Tibial nerve (tissue), 4 donors: ENCODE data around the gene PPM1M. TPM values are rescaled to one million over a fixed set of nuclear protein-coding genes. Genes with fewer than 3 reads are reported as not detected.

Source experiments
- DNase-seq, 2 donors: peaks; one replicate each; pipeline ENCODE4 v3.0.0-alpha.2; 2019; ENCODE audit warnings: low spot score in 2 of 2
- H3K27ac ChIP-seq, 4 donors: fragments of 200-600 bp; sonication (generic) in 3 of 4; one replicate each; pipeline ENCODE4 v1.5.1; 2017 to 2019; ENCODE audit warnings: mild to moderate bottlenecking in 1 of 4
- H3K27me3 ChIP-seq, 2 donors: fragments of 200-600 bp; sonication (generic) in 1 of 2; one replicate each; pipeline versions ENCODE4 v1.5.1 to v1.6.0; 2017 to 2019
- H3K36me3 ChIP-seq, 3 donors: fragments of 200-600 bp; sonication (generic); one replicate each; pipeline ENCODE4 v1.5.1; 2018 to 2019
- H3K4me1 ChIP-seq, 4 donors: fragments of 200-600 bp; sonication (generic) in 3 of 4; one replicate each; pipeline ENCODE4 v1.5.1; 2017 to 2019
- H3K4me3 ChIP-seq, 4 donors: fragments of 200-600 bp; sonication (generic) in 3 of 4; one replicate each; pipeline ENCODE4 v1.5.1; 2017 to 2019; ENCODE audit warnings: mild to moderate bottlenecking in 1 of 4, moderate library complexity in 1 of 4
- H3K9me3 ChIP-seq, 4 donors: fragments of 200-600 bp; sonication (generic) in 3 of 4; one replicate each; pipeline ENCODE4 v1.5.1; 2017 to 2019
- EP300 ChIP-seq, 2 donors: sonication (generic); formaldehyde crosslinking; IDR thresholded peaks; one replicate each; pipeline ENCODE4 v1.6.1; 2017; ENCODE audit warnings: antibody characterized with exemption in 2 of 2, mild to moderate bottlenecking in 1 of 2
- POLR2A ChIP-seq, 2 donors: fragments of 450-650 bp; IDR thresholded peaks; one replicate each; pipeline ENCODE4 v1.6.1; 2017; ENCODE audit warnings: antibody characterized with exemption in 2 of 2, mild to moderate bottlenecking in 2 of 2, moderate library complexity in 2 of 2
- WGBS, 2 donors: methylation state at CpG; one replicate each; pipeline ENCODE4 v1.1.5; 2018; 5-methylcytosine and 5-hydroxymethylcytosine counted together
- total RNA-seq, 4 donors: library from RNA; depleted of rRNA; stranded (reverse); fragments of >200 nt; gene quantifications; one replicate each; pipeline ENCODE4 v1.1.0, GENCODE V29; 2016
- TF ChIP-seq, protein P1 (sequence below), 5 experiments: fragments of 200-600 bp in 3 of 5; fragments of 450-650 bp in 2 of 5; sonication (generic) in 3 of 5; IDR thresholded peaks; one replicate each; pipeline ENCODE4 v1.5.1; 2016 to 2019; ENCODE audit warnings: antibody characterized with exemption in 5 of 5, mild to moderate bottlenecking in 3 of 5, moderate library complexity in 2 of 5

Gene PPM1M
- total RNA-seq, 4 donors from 2014 or later = 25.8 to 35.1 (median 27.8) TPM

GRCh38 chr3:52204337-52205073 is 41.1 kb upstream of the PPM1M start:
- no peak for DNase-seq
- Histone ChIP-seq H3K36me3 (peaks cover 0 to 80% (median 10%) of the 10 kb centered on the region in 3 donors), H3K9me3 (no peaks in the 10 kb centered on the region), H3K27me3 (no peaks in the 10 kb centered on the region), H3K4me3 (no peak overlapping the region), H3K4me1 (peaks cover 0 to 30% (median 4%) of the 10 kb centered on the region in 4 donors), H3K27ac (no peak overlapping the region)
- 78 to 82% methylated on average over 10 of the region's 10 CpGs for WGBS, 2 donors
- TF ChIP-seq, protein P1, sequence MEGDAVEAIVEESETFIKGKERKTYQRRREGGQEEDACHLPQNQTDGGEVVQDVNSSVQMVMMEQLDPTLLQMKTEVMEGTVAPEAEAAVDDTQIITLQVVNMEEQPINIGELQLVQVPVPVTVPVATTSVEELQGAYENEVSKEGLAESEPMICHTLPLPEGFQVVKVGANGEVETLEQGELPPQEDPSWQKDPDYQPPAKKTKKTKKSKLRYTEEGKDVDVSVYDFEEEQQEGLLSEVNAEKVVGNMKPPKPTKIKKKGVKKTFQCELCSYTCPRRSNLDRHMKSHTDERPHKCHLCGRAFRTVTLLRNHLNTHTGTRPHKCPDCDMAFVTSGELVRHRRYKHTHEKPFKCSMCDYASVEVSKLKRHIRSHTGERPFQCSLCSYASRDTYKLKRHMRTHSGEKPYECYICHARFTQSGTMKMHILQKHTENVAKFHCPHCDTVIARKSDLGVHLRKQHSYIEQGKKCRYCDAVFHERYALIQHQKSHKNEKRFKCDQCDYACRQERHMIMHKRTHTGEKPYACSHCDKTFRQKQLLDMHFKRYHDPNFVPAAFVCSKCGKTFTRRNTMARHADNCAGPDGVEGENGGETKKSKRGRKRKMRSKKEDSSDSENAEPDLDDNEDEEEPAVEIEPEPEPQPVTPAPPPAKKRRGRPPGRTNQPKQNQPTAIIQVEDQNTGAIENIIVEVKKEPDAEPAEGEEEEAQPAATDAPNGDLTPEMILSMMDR (IDR thresholded peaks at IDR 0.05) = no peak
- TF ChIP-seq EP300 (IDR thresholded peaks at IDR 0.05) = no peak
- no peak for TF ChIP-seq POLR2A (IDR thresholded peaks at IDR 0.05)

DNA sequence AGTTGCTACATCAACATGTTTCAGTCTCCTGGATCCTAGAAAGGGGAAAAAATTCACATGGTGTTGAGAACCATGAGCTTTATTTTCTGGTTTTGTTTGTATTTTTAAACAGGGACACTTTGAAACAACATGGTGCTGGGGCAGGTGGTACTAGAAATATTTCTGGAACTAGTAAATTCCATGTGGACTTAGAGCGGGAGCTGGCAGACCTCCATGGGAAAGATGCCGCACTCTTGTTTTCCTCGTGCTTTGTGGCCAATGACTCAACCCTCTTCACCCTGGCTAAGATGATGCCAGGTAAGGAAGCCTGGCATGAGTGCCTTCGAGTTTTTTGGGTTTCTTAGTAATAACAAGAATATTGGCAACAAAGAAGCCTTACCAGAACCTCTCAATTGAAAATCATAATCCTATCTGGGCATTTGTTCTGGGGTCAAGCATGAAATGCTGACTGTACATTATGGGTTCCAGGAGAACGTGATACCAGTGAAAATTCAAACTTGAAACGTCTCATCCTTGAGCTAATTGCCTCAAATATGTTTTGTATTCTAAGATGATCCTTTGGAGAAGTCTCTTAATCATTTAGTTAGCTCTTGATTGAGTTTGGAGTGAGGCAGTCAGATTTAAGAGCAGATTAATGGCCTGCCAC is 39.7 kb upstream of the PPM1M start:
- WGBS, 2 donors = 87 to 91% methylated on average over 6 of the region's 6 CpGs
- H3K4me3 ChIP-seq = no peak overlapping the region
- peaks cover 4 to 94% (median 10%) of the 10 kb centered on the region in 3 donors for H3K36me3 ChIP-seq
- no peaks in the 10 kb centered on the region for H3K27me3 ChIP-seq
- TF ChIP-seq EP300 (IDR thresholded peaks at IDR 0.05) (no peak), POLR2A (IDR thresholded peaks at IDR 0.05) (no peak)
- TF ChIP-seq, protein P1 (IDR thresholded peaks at IDR 0.05) = no peak
- H3K4me1 ChIP-seq = peaks cover 0 to 17% (median 2%) of the 10 kb centered on the region in 4 donors
- no peak overlapping the region for H3K27ac ChIP-seq
- no peaks in the 10 kb centered on the region for H3K9me3 ChIP-seq
- no peak for DNase-seq

GRCh38 chr3:52208556-52208955 is 37.0 kb upstream of the PPM1M start:
- DNase-seq = no peak
- no peaks in the 10 kb centered on the region for H3K9me3 ChIP-seq
- no peaks in the 10 kb centered on the region for H3K27me3 ChIP-seq
- H3K4me3 ChIP-seq = no peak overlapping the region
- WGBS, 2 donors = 88 to 92% methylated on average over 4 of the region's 4 CpGs
- H3K4me1 ChIP-seq = no peaks in the 10 kb centered on the region
- TF ChIP-seq EP300 (IDR thresholded peaks at IDR 0.05) = no peak
- TF ChIP-seq POLR2A (IDR thresholded peaks at IDR 0.05) = no peak
- TF ChIP-seq, protein P1 (IDR thresholded peaks at IDR 0.05) = no peak
- H3K27ac ChIP-seq = no peak overlapping the region
- H3K36me3 ChIP-seq = peaks cover 6 to 100% (median 30%) of the 10 kb centered on the region in 3 donors

DNA sequence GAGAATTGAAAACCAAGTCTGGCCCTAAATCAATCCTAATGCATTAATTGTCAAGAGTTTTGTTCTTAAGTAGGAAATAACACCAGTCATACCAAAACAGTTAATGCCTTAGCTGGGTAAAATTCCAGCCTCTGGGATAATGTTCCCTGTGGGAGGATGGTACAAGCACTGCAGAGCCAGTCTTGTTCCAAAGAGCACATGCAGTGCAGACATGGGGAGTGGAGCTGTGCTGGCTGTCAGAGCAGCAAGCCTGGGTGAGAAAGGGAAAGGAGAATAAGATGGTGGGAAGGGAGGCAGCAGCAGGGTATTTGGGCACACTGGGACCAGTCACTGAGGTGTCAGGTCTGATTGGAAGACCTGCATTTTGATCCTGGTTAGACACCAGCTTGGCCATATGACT is 35.5 kb upstream of the PPM1M start:
- Histone ChIP-seq H3K27ac (no peak overlapping the region), H3K9me3 (no peaks in the 10 kb centered on the region), H3K36me3 (peaks cover 6 to 100% (median 30%) of the 10 kb centered on the region in 3 donors), H3K27me3 (no peaks in the 10 kb centered on the region), H3K4me3 (no peak overlapping the region), H3K4me1 (no peaks in the 10 kb centered on the region)
- no peak for TF ChIP-seq EP300 (IDR thresholded peaks at IDR 0.05)
- TF ChIP-seq POLR2A (IDR thresholded peaks at IDR 0.05) = no peak
- TF ChIP-seq, protein P1 (IDR thresholded peaks at IDR 0.05) = no peak
- no peak for DNase-seq

- H3K27ac ChIP-seq = no peak overlapping the region
- H3K9me3 ChIP-seq = no peaks in the 10 kb centered on the region
- no peak for DNase-seq
- H3K4me3 ChIP-seq = no peak overlapping the region
- no peaks in the 10 kb centered on the region for H3K4me1 ChIP-seq
- H3K36me3 ChIP-seq = peaks cover 6 to 100% (median 30%) of the 10 kb centered on the region in 3 donors
- H3K27me3 ChIP-seq = no peaks in the 10 kb centered on the region
- 87 to 88% methylated on average over 6 of the region's 6 CpGs for WGBS, 2 donors
- TF ChIP-seq POLR2A (IDR thresholded peaks at IDR 0.05) (no peak), EP300 (IDR thresholded peaks at IDR 0.05) (no peak)
- TF ChIP-seq, protein P1 (IDR thresholded peaks at IDR 0.05) = no peak
These were observed 35.0 kb upstream of the PPM1M start for GRCh38 chr3:52210550-52211046.
